Adrenal gland (tissue), 5 donors: Measurements from ENCODE around the gene ACP1.

Experiments used
- POLR2A ChIP-seq, 2 donors: fragments of 450-650 bp; IDR thresholded peaks; one replicate each; pipeline ENCODE4 v1.6.1; 2017; ENCODE audit warnings: antibody characterized with exemption in 2 of 2, mild to moderate bottlenecking in 2 of 2, moderate library complexity in 1 of 2
- TF ChIP-seq, protein P1 (sequence below), 6 experiments: fragments of 450-650 bp in 4 of 6; fragments of 200-600 bp in 2 of 6; sonication (generic) in 1 of 6; IDR thresholded peaks; 1 replicate in 5 of 6; 2 replicates in 1 of 6; pipeline versions ENCODE4 v1.5.1 to v1.8.0; 2016 to 2021; ENCODE audit warnings: antibody characterized with exemption in 6 of 6, mild to moderate bottlenecking in 2 of 6, moderate library complexity in 1 of 6
- donor health status: DM: no; HTN: no; CAD: no.

DNA sequence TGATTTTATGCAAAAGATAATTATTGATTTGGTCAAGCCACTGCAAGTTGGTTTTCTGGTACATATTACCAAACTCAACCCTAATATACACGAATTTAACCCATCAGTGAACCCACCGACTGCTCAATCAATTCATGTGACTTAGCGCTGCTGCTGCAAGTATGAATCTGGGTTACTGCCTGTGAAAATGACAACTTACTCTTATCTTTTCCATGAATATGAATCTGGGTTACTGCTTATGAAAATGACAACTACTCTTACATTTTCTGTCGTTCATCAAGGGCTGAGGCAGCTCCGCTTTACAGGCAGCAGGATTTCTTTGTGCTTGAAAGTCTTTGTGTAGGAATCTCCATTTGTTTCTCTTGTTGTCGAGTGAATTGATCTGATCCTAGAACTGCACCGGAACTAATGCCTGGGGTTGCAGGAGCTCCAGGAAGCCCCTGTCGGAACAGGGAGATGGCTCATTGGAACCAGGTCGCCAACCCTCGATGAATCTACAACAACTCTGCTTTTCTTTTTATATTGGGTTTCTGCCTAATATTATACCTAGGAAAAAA, 45.3 kb downstream of the ACP1 start:
- TF ChIP-seq, protein P1, sequence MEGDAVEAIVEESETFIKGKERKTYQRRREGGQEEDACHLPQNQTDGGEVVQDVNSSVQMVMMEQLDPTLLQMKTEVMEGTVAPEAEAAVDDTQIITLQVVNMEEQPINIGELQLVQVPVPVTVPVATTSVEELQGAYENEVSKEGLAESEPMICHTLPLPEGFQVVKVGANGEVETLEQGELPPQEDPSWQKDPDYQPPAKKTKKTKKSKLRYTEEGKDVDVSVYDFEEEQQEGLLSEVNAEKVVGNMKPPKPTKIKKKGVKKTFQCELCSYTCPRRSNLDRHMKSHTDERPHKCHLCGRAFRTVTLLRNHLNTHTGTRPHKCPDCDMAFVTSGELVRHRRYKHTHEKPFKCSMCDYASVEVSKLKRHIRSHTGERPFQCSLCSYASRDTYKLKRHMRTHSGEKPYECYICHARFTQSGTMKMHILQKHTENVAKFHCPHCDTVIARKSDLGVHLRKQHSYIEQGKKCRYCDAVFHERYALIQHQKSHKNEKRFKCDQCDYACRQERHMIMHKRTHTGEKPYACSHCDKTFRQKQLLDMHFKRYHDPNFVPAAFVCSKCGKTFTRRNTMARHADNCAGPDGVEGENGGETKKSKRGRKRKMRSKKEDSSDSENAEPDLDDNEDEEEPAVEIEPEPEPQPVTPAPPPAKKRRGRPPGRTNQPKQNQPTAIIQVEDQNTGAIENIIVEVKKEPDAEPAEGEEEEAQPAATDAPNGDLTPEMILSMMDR (IDR thresholded peaks at IDR 0.05), result no peak
- TF ChIP-seq POLR2A (IDR thresholded peaks at IDR 0.05), result no peak
